ENCODE data around the gene OR52H1.

- TF ChIP-seq HDAC2 (IDR thresholded peaks at IDR 0.05) (no peak), CTCF (IDR thresholded peaks at IDR 0.05) (no peak)
Observed at GRCh38 chr11:5547982-5548381, 358 bp downstream of the OR52H1 start.
